B cell (primary cell): ENCODE measurements around the gene KLHL6. TPM values are rescaled to one million over a fixed set of nuclear protein-coding genes. Genes with fewer than 3 reads are reported as not detected.

ENCODE experiments used
- ATAC-seq: fragments of 200-7000 bp; cut with Tn5 transposase; one replicate; pipeline ENCODE4 v1.10.0; 2021; ENCODE audit warnings: low read depth, mild to moderate bottlenecking, moderate number of reproducible peaks, moderate library complexity
- CTCF ChIA-PET: fragments of 350-600 bp; sonication (Branson Sonifier 250); formaldehyde crosslinking; loops from one replicate; lab custom pipeline; 2021; ENCODE audit warnings: antibody characterized with exemption, inconsistent platforms; lab: Charles Lee
- POLR2A ChIA-PET: fragments of 350-600 bp; sonication (Branson Sonifier 250); formaldehyde crosslinking; loops from one replicate; lab custom pipeline; 2021; ENCODE audit warnings: antibody characterized with exemption; lab: Charles Lee
- DNase-seq: peaks from one replicate; pipeline ENCODE4 v3.0.0; 2013
- H2AFZ ChIP-seq: 2 replicates; pipeline ENCODE4 v1.6.1; 2012; ENCODE audit warnings: mild to moderate bottlenecking, low read depth, low read length; ENCODE audit not compliant: insufficient read depth, poor library complexity, severe bottlenecking
- H3K27ac ChIP-seq, 2 donors: 1 replicate in 1 of 2; 2 replicates in 1 of 2; pipeline ENCODE4 v1.5.1; 2012 to 2013; ENCODE audit warnings: low read length in 2 of 2, mild to moderate bottlenecking in 2 of 2, moderate library complexity in 1 of 2
- H3K27me3 ChIP-seq, 4 experiments: fragments of 200-600 bp in 1 of 4; sonication (generic) in 1 of 4; replicated peaks in 1 of 4; 1 replicate in 2 of 4; 2 replicates in 2 of 4; pipeline versions ENCODE4 v1.6.1 to v1.7.0; 2013 to 2016; ENCODE audit warnings: low read length in 3 of 4, mild to moderate bottlenecking in 2 of 4, mixed read lengths in 1 of 4, moderate library complexity in 1 of 4; ENCODE audit not compliant: insufficient read depth in 4 of 4, control insufficient read depth in 3 of 4; ENCODE audit errors: control extremely low read depth in 1 of 4
- H3K36me3 ChIP-seq, 2 experiments: replicated peaks in 1 of 2; 1 replicate in 1 of 2; 2 replicates in 1 of 2; pipeline versions ENCODE4 v1.6.1 to v1.7.1; 2013; ENCODE audit warnings: low read length in 1 of 2; ENCODE audit not compliant: insufficient read depth in 2 of 2, control insufficient read depth in 1 of 2; ENCODE audit errors: control extremely low read depth in 1 of 2, extremely low read depth in 1 of 2
- H3K4me1 ChIP-seq, 2 donors: fragments of 200-600 bp in 1 of 2; sonication (generic) in 1 of 2; 1 replicate in 1 of 2; 2 replicates in 1 of 2; pipeline versions ENCODE4 v1.5.1 to v1.6.1; 2013 to 2017; ENCODE audit warnings: low read length in 2 of 2; ENCODE audit not compliant: control insufficient read depth in 2 of 2, insufficient read depth in 2 of 2
- H3K4me2 ChIP-seq: replicated peaks from 2 replicates; pipeline ENCODE3; 2012; ENCODE audit warnings: mild to moderate bottlenecking, low read depth, low read length; ENCODE audit not compliant: poor library complexity, severe bottlenecking
- H3K4me3 ChIP-seq, 5 experiments: fragments of 200-600 bp in 1 of 5; sonication (generic) in 1 of 5; 1 replicate in 3 of 5; 2 replicates in 2 of 5; pipeline versions ENCODE4 v1.5.1 to v1.7.0; 2011 to 2016; ENCODE audit warnings: low read length in 4 of 5, mild to moderate bottlenecking in 4 of 5, low read depth in 2 of 5, control low read depth in 1 of 5, moderate library complexity in 1 of 5; ENCODE audit not compliant: insufficient read depth in 1 of 5; ENCODE audit errors: control extremely low read depth in 1 of 5, extremely low read depth in 1 of 5
- H3K79me2 ChIP-seq: fragments of 200-600 bp; sonication (generic); one replicate; pipeline ENCODE4 v1.6.0; 2016; ENCODE audit warnings: low read length; ENCODE audit not compliant: control insufficient read depth, insufficient read depth
- H3K9ac ChIP-seq: fragments of 200-600 bp; sonication (generic); 2 replicates; pipeline ENCODE4 v1.6.1; 2017; ENCODE audit warnings: mild to moderate bottlenecking, low read length, moderate library complexity
- H3K9me3 ChIP-seq, 3 donors: one replicate each; pipeline versions ENCODE4 v1.6.1 to v1.7.1; 2013; ENCODE audit warnings: low read length in 2 of 3; ENCODE audit not compliant: control insufficient read depth in 2 of 3, insufficient read depth in 1 of 3; ENCODE audit errors: control extremely low read depth in 1 of 3
- H4K20me1 ChIP-seq: 2 replicates; pipeline ENCODE4 v1.6.0; 2012; ENCODE audit warnings: mild to moderate bottlenecking, low read length; ENCODE audit not compliant: insufficient read depth, control insufficient read depth, poor library complexity, severe bottlenecking
- H3K27ac Mint-ChIP-seq: one replicate; pipeline ENCODE4 v1.8.0; 2021; ENCODE audit warnings: mixed read lengths
- H3K27me3 Mint-ChIP-seq: one replicate; pipeline ENCODE4 v1.8.0; 2021; ENCODE audit warnings: mixed read lengths
- H3K4me1 Mint-ChIP-seq: one replicate; pipeline ENCODE4 v1.8.0; 2021; ENCODE audit warnings: mixed read lengths
- H3K4me3 Mint-ChIP-seq: one replicate; pipeline ENCODE4 v1.8.0; 2021; ENCODE audit warnings: mixed read lengths
- H3K9me3 Mint-ChIP-seq: one replicate; pipeline ENCODE4 v1.8.0; 2022; ENCODE audit warnings: mixed read lengths; ENCODE audit not compliant: insufficient read depth
- EZH2 ChIP-seq: IDR thresholded peaks from 2 replicates; pipeline ENCODE4 v1.6.1; 2012; ENCODE audit warnings: borderline replicate concordance, low read depth, mild to moderate bottlenecking, moderate library complexity, low read length; ENCODE audit not compliant: insufficient read depth, poor library complexity, severe bottlenecking
- WGBS: methylation state at CpG from one replicate; pipeline ENCODE4 v1.1.5; 2013; ENCODE audit warnings: missing lambda C conversion rate; ENCODE audit not compliant: insufficient coverage; 5-methylcytosine and 5-hydroxymethylcytosine counted together
- intact Hi-C: fragments of 100-400 bp; cut with micrococcal nuclease; formaldehyde crosslinking; loops from one replicate; pipeline ENCODE4 v1.10.0; 2022
- polyA plus RNA-seq: library from polyadenylated mRNA; depleted of rRNA; stranded (reverse); fragments of >200 nt; gene quantifications from 2 replicates; pipeline ENCODE4 v1.2.3, GENCODE V29; 2012
- total RNA-seq, 2 donors: library from RNA; stranded (reverse); fragments of 120-200 nt in 1 of 2; gene quantifications; 1 replicate in 1 of 2; 2 replicates in 1 of 2; pipeline versions ENCODE4 v1.2.3 to v1.2.4, GENCODE V29; 2013 to 2022
- TF ChIP-seq, protein P1 (sequence below): fragments of 200-600 bp; IDR thresholded peaks from one replicate; pipeline ENCODE4 v1.8.0; 2022; ENCODE audit warnings: antibody characterized with exemption, mild to moderate bottlenecking

The KLHL6 gene
- total and polyA plus RNA-seq, 2 donors (not counting 1 experiment from before 2014, with no cell fraction given): 29.6 to 69.7 TPM

DNA sequence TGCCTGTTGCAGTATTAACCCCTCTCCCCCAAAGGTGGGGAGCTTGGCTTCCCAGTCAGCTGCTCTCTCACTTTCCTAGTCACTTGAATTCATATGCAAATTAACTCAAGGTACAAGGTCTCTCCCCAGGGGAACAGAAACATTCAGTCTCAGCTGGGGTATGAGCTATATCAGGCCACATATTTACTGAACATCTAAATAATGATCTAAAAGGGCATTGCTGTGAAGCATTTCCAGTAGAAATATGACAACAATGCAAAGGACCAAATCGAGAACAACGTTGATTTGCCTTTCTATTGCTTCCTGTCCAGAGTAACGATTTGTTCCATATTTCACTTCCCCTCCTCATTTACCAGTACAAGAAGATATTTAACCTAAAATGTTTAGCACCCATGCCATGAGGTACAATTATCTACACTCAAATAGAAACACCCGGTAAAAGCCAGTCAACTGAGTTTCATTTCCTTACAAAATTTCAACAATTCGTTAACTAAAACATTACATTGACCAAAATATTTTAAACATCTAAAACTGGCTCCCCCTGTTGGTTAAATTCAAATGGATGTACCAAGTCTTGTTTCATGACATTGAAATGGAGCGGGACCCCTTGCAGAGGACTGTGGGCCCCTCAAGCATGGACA lies 36.5 kb upstream of the KLHL6 start:
- TF ChIP-seq EZH2: no peak
- TF ChIP-seq, protein P1, sequence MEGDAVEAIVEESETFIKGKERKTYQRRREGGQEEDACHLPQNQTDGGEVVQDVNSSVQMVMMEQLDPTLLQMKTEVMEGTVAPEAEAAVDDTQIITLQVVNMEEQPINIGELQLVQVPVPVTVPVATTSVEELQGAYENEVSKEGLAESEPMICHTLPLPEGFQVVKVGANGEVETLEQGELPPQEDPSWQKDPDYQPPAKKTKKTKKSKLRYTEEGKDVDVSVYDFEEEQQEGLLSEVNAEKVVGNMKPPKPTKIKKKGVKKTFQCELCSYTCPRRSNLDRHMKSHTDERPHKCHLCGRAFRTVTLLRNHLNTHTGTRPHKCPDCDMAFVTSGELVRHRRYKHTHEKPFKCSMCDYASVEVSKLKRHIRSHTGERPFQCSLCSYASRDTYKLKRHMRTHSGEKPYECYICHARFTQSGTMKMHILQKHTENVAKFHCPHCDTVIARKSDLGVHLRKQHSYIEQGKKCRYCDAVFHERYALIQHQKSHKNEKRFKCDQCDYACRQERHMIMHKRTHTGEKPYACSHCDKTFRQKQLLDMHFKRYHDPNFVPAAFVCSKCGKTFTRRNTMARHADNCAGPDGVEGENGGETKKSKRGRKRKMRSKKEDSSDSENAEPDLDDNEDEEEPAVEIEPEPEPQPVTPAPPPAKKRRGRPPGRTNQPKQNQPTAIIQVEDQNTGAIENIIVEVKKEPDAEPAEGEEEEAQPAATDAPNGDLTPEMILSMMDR: peak; percentile 71
- peaks cover 32 to 49% of the 10 kb centered on the region in 2 donors for H3K4me1 ChIP-seq
- ATAC-seq: peak; percentile 76
- H3K27ac ChIP-seq: no peak overlapping the region
- peaks cover 0 to 4% (median 3%) of the 10 kb centered on the region in 3 donors for H3K9me3 ChIP-seq
- H3K36me3 ChIP-seq: no peaks in the 10 kb centered on the region
- intact Hi-C loops: loop anchor here (1.0 to 5.0 kb wide), 3 partner anchors 35 to 75 kb away; partner anchors contain the start of gene KLHL6
- peak overlapping the region; percentile 56 for H3K4me3 Mint-ChIP-seq
- H3K27ac Mint-ChIP-seq: peak overlapping the region; percentile 15
- no peaks in the 10 kb centered on the region for H3K9me3 Mint-ChIP-seq
- no peak overlapping the region for H2AFZ ChIP-seq
- DNase-seq: peak; percentile 77
- H3K4me3 ChIP-seq: peak overlapping the region in 1 of 5 experiments; percentile 16
- H3K27me3 ChIP-seq: peaks cover 0 to 28% (median 5%) of the 10 kb centered on the region in 4 experiments
- ChIA-PET CTCF (interaction anchor here (0.6 to 2.4 kb wide), 19 partner anchors 8 to 175 kb away, joined by 3 to 14 read pairs (median 4); partner anchors contain the start of gene KLHL24), POLR2A (interaction anchor here (0.6 to 1.5 kb wide), 3 partner anchors 12 to 45 kb away, joined by 3 to 10 read pairs (median 5); no protein-coding TSS in a partner anchor)
- WGBS: 14% methylated on average over 4 of the region's 6 CpGs
- H3K27me3 Mint-ChIP-seq: peaks cover 15% of the 10 kb centered on the region
- peaks cover 47% of the 10 kb centered on the region for H3K4me1 Mint-ChIP-seq
- peak overlapping the region; percentile 57 for H3K4me2 ChIP-seq
- no peak overlapping the region for H3K9ac ChIP-seq
- peaks cover 6% of the 10 kb centered on the region for H4K20me1 ChIP-seq
- no peaks in the 10 kb centered on the region for H3K79me2 ChIP-seq

- CTCF ChIA-PET: interaction anchor here (2.4 kb wide), 1 partner anchor 121 kb away, joined by 14 read pairs; no protein-coding TSS in a partner anchor
- H3K4me1 ChIP-seq: peaks cover 40 to 58% of the 10 kb centered on the region in 2 donors
- intact Hi-C loops: loop anchor here (5.0 kb wide), 1 partner anchor 33 kb away; the partner anchor contains the start of gene KLHL6
- ATAC-seq (no peak), DNase-seq (no peak)
- H3K9me3 ChIP-seq: peaks cover 0 to 3% (median 0%) of the 10 kb centered on the region in 3 donors
- H3K27me3 ChIP-seq: peaks cover 0 to 19% (median 5%) of the 10 kb centered on the region in 4 experiments
- no peak overlapping the region for H3K27ac Mint-ChIP-seq
- peaks cover 6% of the 10 kb centered on the region for H4K20me1 ChIP-seq
- no peak overlapping the region for H3K4me2 ChIP-seq
- WGBS: 100% methylated on average over 5 of the region's 6 CpGs
- no peaks in the 10 kb centered on the region for H3K9me3 Mint-ChIP-seq
- H3K27me3 Mint-ChIP-seq: peaks cover 15% of the 10 kb centered on the region
- H3K9ac ChIP-seq: no peak overlapping the region
- H3K4me1 Mint-ChIP-seq: peaks cover 60% of the 10 kb centered on the region
- H3K4me3 ChIP-seq: no peak overlapping the region
- H3K36me3 ChIP-seq: no peaks in the 10 kb centered on the region
- H3K27ac ChIP-seq: no peak overlapping the region
- TF ChIP-seq, protein P1: no peak
- TF ChIP-seq EZH2: no peak
- no peak overlapping the region for H3K4me3 Mint-ChIP-seq
- H2AFZ ChIP-seq: no peak overlapping the region
- POLR2A ChIA-PET: interaction anchor here (1.2 kb wide), 1 partner anchor 10 kb away, joined by 3 read pairs; no protein-coding TSS in a partner anchor
- H3K79me2 ChIP-seq: no peaks in the 10 kb centered on the region
Observed at GRCh38 chr3:183590442-183590841, 34.9 kb upstream of the KLHL6 start.
